B cell (primary cell): ENCODE results near the gene ST6GALNAC3. TPM values are rescaled to one million over a fixed set of nuclear protein-coding genes. Genes with fewer than 3 reads are reported as not detected.

Experiments used
- ATAC-seq: fragments of 200-7000 bp; cut with Tn5 transposase; one replicate; pipeline ENCODE4 v1.10.0; 2021; ENCODE audit warnings: low read depth, mild to moderate bottlenecking, moderate number of reproducible peaks, moderate library complexity
- CTCF ChIA-PET: fragments of 350-600 bp; sonication (Branson Sonifier 250); formaldehyde crosslinking; loops from one replicate; lab custom pipeline; 2021; ENCODE audit warnings: antibody characterized with exemption, inconsistent platforms; lab: Charles Lee
- POLR2A ChIA-PET: fragments of 350-600 bp; sonication (Branson Sonifier 250); formaldehyde crosslinking; loops from one replicate; lab custom pipeline; 2021; ENCODE audit warnings: antibody characterized with exemption; lab: Charles Lee
- DNase-seq: peaks from one replicate; pipeline ENCODE4 v3.0.0; 2013
- H2AFZ ChIP-seq: 2 replicates; pipeline ENCODE4 v1.6.1; 2012; ENCODE audit warnings: mild to moderate bottlenecking, low read depth, low read length; ENCODE audit not compliant: insufficient read depth, poor library complexity, severe bottlenecking
- H3K27ac ChIP-seq, 2 donors: 1 replicate in 1 of 2; 2 replicates in 1 of 2; pipeline ENCODE4 v1.5.1; 2012 to 2013; ENCODE audit warnings: low read length in 2 of 2, mild to moderate bottlenecking in 2 of 2, moderate library complexity in 1 of 2
- H3K27me3 ChIP-seq, 4 experiments: fragments of 200-600 bp in 1 of 4; sonication (generic) in 1 of 4; replicated peaks in 1 of 4; 1 replicate in 2 of 4; 2 replicates in 2 of 4; pipeline versions ENCODE4 v1.6.1 to v1.7.0; 2013 to 2016; ENCODE audit warnings: low read length in 3 of 4, mild to moderate bottlenecking in 2 of 4, mixed read lengths in 1 of 4, moderate library complexity in 1 of 4; ENCODE audit not compliant: insufficient read depth in 4 of 4, control insufficient read depth in 3 of 4; ENCODE audit errors: control extremely low read depth in 1 of 4
- H3K36me3 ChIP-seq, 2 experiments: replicated peaks in 1 of 2; 1 replicate in 1 of 2; 2 replicates in 1 of 2; pipeline versions ENCODE4 v1.6.1 to v1.7.1; 2013; ENCODE audit warnings: low read length in 1 of 2; ENCODE audit not compliant: insufficient read depth in 2 of 2, control insufficient read depth in 1 of 2; ENCODE audit errors: control extremely low read depth in 1 of 2, extremely low read depth in 1 of 2
- H3K4me1 ChIP-seq, 2 donors: fragments of 200-600 bp in 1 of 2; sonication (generic) in 1 of 2; 1 replicate in 1 of 2; 2 replicates in 1 of 2; pipeline versions ENCODE4 v1.5.1 to v1.6.1; 2013 to 2017; ENCODE audit warnings: low read length in 2 of 2; ENCODE audit not compliant: control insufficient read depth in 2 of 2, insufficient read depth in 2 of 2
- H3K4me2 ChIP-seq: replicated peaks from 2 replicates; pipeline ENCODE3; 2012; ENCODE audit warnings: mild to moderate bottlenecking, low read depth, low read length; ENCODE audit not compliant: poor library complexity, severe bottlenecking
- H3K4me3 ChIP-seq, 5 experiments: fragments of 200-600 bp in 1 of 5; sonication (generic) in 1 of 5; 1 replicate in 3 of 5; 2 replicates in 2 of 5; pipeline versions ENCODE4 v1.5.1 to v1.7.0; 2011 to 2016; ENCODE audit warnings: low read length in 4 of 5, mild to moderate bottlenecking in 4 of 5, low read depth in 2 of 5, control low read depth in 1 of 5, moderate library complexity in 1 of 5; ENCODE audit not compliant: insufficient read depth in 1 of 5; ENCODE audit errors: control extremely low read depth in 1 of 5, extremely low read depth in 1 of 5
- H3K79me2 ChIP-seq: fragments of 200-600 bp; sonication (generic); one replicate; pipeline ENCODE4 v1.6.0; 2016; ENCODE audit warnings: low read length; ENCODE audit not compliant: control insufficient read depth, insufficient read depth
- H3K9ac ChIP-seq: fragments of 200-600 bp; sonication (generic); 2 replicates; pipeline ENCODE4 v1.6.1; 2017; ENCODE audit warnings: mild to moderate bottlenecking, low read length, moderate library complexity
- H3K9me3 ChIP-seq, 3 donors: one replicate each; pipeline versions ENCODE4 v1.6.1 to v1.7.1; 2013; ENCODE audit warnings: low read length in 2 of 3; ENCODE audit not compliant: control insufficient read depth in 2 of 3, insufficient read depth in 1 of 3; ENCODE audit errors: control extremely low read depth in 1 of 3
- H4K20me1 ChIP-seq: 2 replicates; pipeline ENCODE4 v1.6.0; 2012; ENCODE audit warnings: mild to moderate bottlenecking, low read length; ENCODE audit not compliant: insufficient read depth, control insufficient read depth, poor library complexity, severe bottlenecking
- H3K27ac Mint-ChIP-seq: one replicate; pipeline ENCODE4 v1.8.0; 2021; ENCODE audit warnings: mixed read lengths
- H3K27me3 Mint-ChIP-seq: one replicate; pipeline ENCODE4 v1.8.0; 2021; ENCODE audit warnings: mixed read lengths
- H3K4me1 Mint-ChIP-seq: one replicate; pipeline ENCODE4 v1.8.0; 2021; ENCODE audit warnings: mixed read lengths
- H3K4me3 Mint-ChIP-seq: one replicate; pipeline ENCODE4 v1.8.0; 2021; ENCODE audit warnings: mixed read lengths
- H3K9me3 Mint-ChIP-seq: one replicate; pipeline ENCODE4 v1.8.0; 2022; ENCODE audit warnings: mixed read lengths; ENCODE audit not compliant: insufficient read depth
- CTCF ChIP-seq: fragments of 200-600 bp; IDR thresholded peaks from one replicate; pipeline ENCODE4 v1.8.0; 2022; ENCODE audit warnings: antibody characterized with exemption, mild to moderate bottlenecking
- EZH2 ChIP-seq: IDR thresholded peaks from 2 replicates; pipeline ENCODE4 v1.6.1; 2012; ENCODE audit warnings: borderline replicate concordance, low read depth, mild to moderate bottlenecking, moderate library complexity, low read length; ENCODE audit not compliant: insufficient read depth, poor library complexity, severe bottlenecking
- WGBS: methylation state at CpG from one replicate; pipeline ENCODE4 v1.1.5; 2013; ENCODE audit warnings: missing lambda C conversion rate; ENCODE audit not compliant: insufficient coverage; 5-methylcytosine and 5-hydroxymethylcytosine counted together
- intact Hi-C: fragments of 100-400 bp; cut with micrococcal nuclease; formaldehyde crosslinking; loops from one replicate; pipeline ENCODE4 v1.10.0; 2022
- polyA plus RNA-seq: library from polyadenylated mRNA; depleted of rRNA; stranded (reverse); fragments of >200 nt; gene quantifications from 2 replicates; pipeline ENCODE4 v1.2.3, GENCODE V29; 2012
- total RNA-seq, 2 donors: library from RNA; stranded (reverse); fragments of 120-200 nt in 1 of 2; gene quantifications; 1 replicate in 1 of 2; 2 replicates in 1 of 2; pipeline versions ENCODE4 v1.2.3 to v1.2.4, GENCODE V29; 2013 to 2022

Gene ST6GALNAC3
- total and polyA plus RNA-seq, 2 donors (not counting 1 experiment from before 2014, with no cell fraction given), result 3.0 to 17.3 TPM

GRCh38 chr1:76313304-76313703 is 238.8 kb downstream of the ST6GALNAC3 start:
- Histone ChIP-seq H3K9me3 (peaks cover 0 to 1% (median 0%) of the 10 kb centered on the region in 3 donors), H3K27me3 (no peaks in the 10 kb centered on the region), H3K4me2 (no peak overlapping the region), H2AFZ (no peak overlapping the region), H3K4me3 (no peak overlapping the region), H3K27ac (no peak overlapping the region), H3K4me1 (no peaks in the 10 kb centered on the region), H3K9ac (no peak overlapping the region), H3K79me2 (no peaks in the 10 kb centered on the region), H3K36me3 (peaks cover 0 to 3% of the 10 kb centered on the region in 2 experiments), H4K20me1 (no peaks in the 10 kb centered on the region)
- ChIA-PET CTCF (interaction anchor here (1.2 kb wide), 1 partner anchor 15 kb away, joined by 3 read pairs; no protein-coding TSS in a partner anchor), POLR2A (no interaction called here)
- Mint-ChIP-seq H3K4me3 (no peak overlapping the region), H3K9me3 (no peaks in the 10 kb centered on the region), H3K4me1 (no peaks in the 10 kb centered on the region), H3K27me3 (no peaks in the 10 kb centered on the region), H3K27ac (no peak overlapping the region)
- no peak for TF ChIP-seq EZH2
- TF ChIP-seq CTCF, result no peak
- no peak for DNase-seq
- ATAC-seq, result no peak
- intact Hi-C loops, result no loop called here
- no CpG with 5 or more reads among the region's 1 CpG for WGBS

DNA sequence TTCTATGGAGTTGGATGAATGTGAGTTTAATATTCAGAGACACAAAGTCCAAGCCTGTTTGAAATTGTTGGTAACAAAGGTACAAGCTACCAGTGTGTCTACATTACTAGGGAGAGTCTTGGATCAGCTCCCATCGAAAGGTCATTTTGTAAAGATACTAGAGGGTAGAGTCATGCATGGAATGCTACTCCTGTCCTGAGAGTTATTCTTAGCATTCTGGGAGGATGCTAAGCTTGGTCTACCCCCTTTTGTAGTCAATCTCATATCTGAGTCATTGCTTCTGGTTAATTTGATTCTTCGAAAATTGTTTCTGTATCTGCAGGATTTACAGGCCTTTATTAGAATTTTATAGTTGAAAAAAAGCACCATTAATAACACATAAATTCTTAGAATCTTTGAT is 240.2 kb downstream of the ST6GALNAC3 start:
- Histone ChIP-seq H3K27me3 (no peaks in the 10 kb centered on the region), H3K9me3 (peaks cover 0 to 1% (median 0%) of the 10 kb centered on the region in 3 donors), H3K27ac (no peak overlapping the region), H3K79me2 (no peaks in the 10 kb centered on the region), H3K4me2 (no peak overlapping the region), H4K20me1 (no peaks in the 10 kb centered on the region), H3K36me3 (peaks cover 0 to 5% of the 10 kb centered on the region in 2 experiments), H2AFZ (no peak overlapping the region), H3K9ac (no peak overlapping the region), H3K4me1 (no peaks in the 10 kb centered on the region), H3K4me3 (no peak overlapping the region)
- no peak overlapping the region for H3K27ac Mint-ChIP-seq
- no peaks in the 10 kb centered on the region for H3K4me1 Mint-ChIP-seq
- POLR2A ChIA-PET, result no interaction called here
- no peak for ATAC-seq
- H3K4me3 Mint-ChIP-seq, result no peak overlapping the region
- H3K9me3 Mint-ChIP-seq, result no peaks in the 10 kb centered on the region
- intact Hi-C loops, result no loop called here
- WGBS, result 100% methylated on average over 1 of the region's 2 CpGs
- DNase-seq, result no peak
- TF ChIP-seq EZH2 (no peak), CTCF (no peak)
- CTCF ChIA-PET, result interaction anchor here (1.2 kb wide), 1 partner anchor 14 kb away, joined by 3 read pairs; no protein-coding TSS in a partner anchor
- H3K27me3 Mint-ChIP-seq, result no peaks in the 10 kb centered on the region
